DLD1 (cell line): Measurements from ENCODE around the gene DOCK4.

Experiments
- in situ Hi-C: cut with HindIII; loops from 2 replicates; pipeline ENCODE4 v1.10.0; 2017; ENCODE audit warnings: low sequenced_read_pairs

Gene DOCK4

GRCh38 chr7:112190120-112190519 lies 16.1 kb downstream of the DOCK4 start:
- in situ Hi-C loops, result no loop called here

- in situ Hi-C loops, result no loop called here
These were observed 16.5 kb downstream of the DOCK4 start for GRCh38 chr7:112189691-112190090.

GRCh38 chr7:112188257-112188656 lies 17.9 kb downstream of the DOCK4 start:
- in situ Hi-C loops, result no loop called here

GRCh38 chr7:112186300-112186699 lies 19.9 kb downstream of the DOCK4 start:
- in situ Hi-C loops, result no loop called here

- in situ Hi-C loops, result no loop called here
These were observed 21.0 kb downstream of the DOCK4 start for GRCh38 chr7:112185005-112185834.

- in situ Hi-C loops, result no loop called here
These were observed 21.7 kb downstream of the DOCK4 start for GRCh38 chr7:112184455-112184854.

- in situ Hi-C loops, result no loop called here
These were observed 22.9 kb downstream of the DOCK4 start for GRCh38 chr7:112183266-112183665.

- in situ Hi-C loops, result no loop called here
These were observed 23.4 kb downstream of the DOCK4 start for GRCh38 chr7:112182749-112183148.

GRCh38 chr7:112180223-112180622 lies 26.0 kb downstream of the DOCK4 start:
- in situ Hi-C loops, result no loop called here

- in situ Hi-C loops, result no loop called here
These were observed 29.3 kb downstream of the DOCK4 start for GRCh38 chr7:112176693-112177415.

GRCh38 chr7:112176241-112176640 lies 30.0 kb downstream of the DOCK4 start:
- in situ Hi-C loops, result no loop called here

- in situ Hi-C loops, result no loop called here
These were observed 32.0 kb downstream of the DOCK4 start for GRCh38 chr7:112174192-112174591.

GRCh38 chr7:112173568-112173905 lies 32.7 kb downstream of the DOCK4 start:
- in situ Hi-C loops, result no loop called here

- in situ Hi-C loops, result no loop called here
These were observed 33.2 kb downstream of the DOCK4 start for GRCh38 chr7:112172870-112173567.

GRCh38 chr7:112171673-112172072 lies 34.5 kb downstream of the DOCK4 start:
- in situ Hi-C loops, result no loop called here

GRCh38 chr7:112168915-112169314 lies 37.3 kb downstream of the DOCK4 start:
- in situ Hi-C loops, result no loop called here

GRCh38 chr7:112167147-112167546 lies 39.1 kb downstream of the DOCK4 start:
- in situ Hi-C loops, result no loop called here

- in situ Hi-C loops, result no loop called here
These were observed 43.3 kb downstream of the DOCK4 start for GRCh38 chr7:112162784-112163506.

GRCh38 chr7:112162142-112162766 lies 43.9 kb downstream of the DOCK4 start:
- in situ Hi-C loops, result no loop called here

- in situ Hi-C loops, result no loop called here
These were observed 44.7 kb downstream of the DOCK4 start for GRCh38 chr7:112161253-112162141.
